Muscle layer of colon (tissue), 2 donors: Measurements from ENCODE around the gene AQP6.

ENCODE experiments used
- H3K27ac ChIP-seq: one replicate; pipeline ENCODE4 v1.7.0; 2013; ENCODE audit warnings: low read depth, mild to moderate bottlenecking, low read length, moderate library complexity
- H3K27me3 ChIP-seq, 2 donors: one replicate each; pipeline ENCODE4 v1.7.0; 2013; ENCODE audit warnings: low read length in 2 of 2, mild to moderate bottlenecking in 2 of 2; ENCODE audit not compliant: insufficient read depth in 2 of 2, control insufficient read depth in 1 of 2
- H3K36me3 ChIP-seq: one replicate; pipeline ENCODE4 v1.7.0; 2013; ENCODE audit warnings: mild to moderate bottlenecking, low read length; ENCODE audit not compliant: insufficient read depth
- H3K4me1 ChIP-seq: one replicate; pipeline ENCODE4 v1.7.0; 2013; ENCODE audit warnings: mild to moderate bottlenecking, low read length; ENCODE audit not compliant: insufficient read depth
- H3K4me3 ChIP-seq, 2 donors: one replicate each; pipeline ENCODE4 v1.7.0; 2013; ENCODE audit warnings: low read length in 2 of 2, low read depth in 1 of 2, mild to moderate bottlenecking in 1 of 2, moderate library complexity in 1 of 2
- H3K9ac ChIP-seq: one replicate; pipeline ENCODE4 v1.7.0; 2013; ENCODE audit warnings: low read length
- H3K9me3 ChIP-seq: one replicate; pipeline ENCODE4 v1.7.0; 2013; ENCODE audit warnings: mild to moderate bottlenecking, low read length
- donor health status: abdominal sarcoma.
- donor health status: Adenocarcinoma of cecum.

AQP6 gene

GRCh38 chr12:50017641-50018040 is 44.9 kb downstream of the AQP6 start:
- no peaks in the 10 kb centered on the region for H3K9me3 ChIP-seq
- H3K9ac ChIP-seq = peak overlapping the region; percentile 20
- H3K27me3 ChIP-seq = no peaks in the 10 kb centered on the region
- H3K4me3 ChIP-seq = no peak overlapping the region
- no peaks in the 10 kb centered on the region for H3K36me3 ChIP-seq
- peaks cover 28% of the 10 kb centered on the region for H3K4me1 ChIP-seq
- H3K27ac ChIP-seq = peak overlapping the region; percentile 63

GRCh38 chr12:50018154-50018553 is 45.4 kb downstream of the AQP6 start:
- Histone ChIP-seq H3K9ac (no peak overlapping the region), H3K36me3 (no peaks in the 10 kb centered on the region), H3K9me3 (no peaks in the 10 kb centered on the region), H3K4me3 (no peak overlapping the region), H3K27me3 (no peaks in the 10 kb centered on the region), H3K4me1 (peaks cover 28% of the 10 kb centered on the region), H3K27ac (no peak overlapping the region)

GRCh38 chr12:50018968-50019367 is 46.2 kb downstream of the AQP6 start:
- Histone ChIP-seq H3K27ac (no peak overlapping the region), H3K36me3 (no peaks in the 10 kb centered on the region), H3K9me3 (no peaks in the 10 kb centered on the region), H3K4me1 (peaks cover 28% of the 10 kb centered on the region), H3K27me3 (no peaks in the 10 kb centered on the region), H3K9ac (no peak overlapping the region), H3K4me3 (no peak overlapping the region)

- Histone ChIP-seq H3K4me1 (peaks cover 29% of the 10 kb centered on the region), H3K27me3 (no peaks in the 10 kb centered on the region), H3K4me3 (no peak overlapping the region), H3K9ac (no peak overlapping the region), H3K36me3 (no peaks in the 10 kb centered on the region), H3K27ac (no peak overlapping the region), H3K9me3 (no peaks in the 10 kb centered on the region)
Observed at GRCh38 chr12:50019524-50019923, 46.8 kb downstream of the AQP6 start.

GRCh38 chr12:50021031-50021430 is 48.3 kb downstream of the AQP6 start:
- Histone ChIP-seq H3K9me3 (no peaks in the 10 kb centered on the region), H3K4me1 (peaks cover 33% of the 10 kb centered on the region), H3K36me3 (no peaks in the 10 kb centered on the region), H3K27me3 (no peaks in the 10 kb centered on the region), H3K9ac (no peak overlapping the region), H3K27ac (peak overlapping the region; percentile 41), H3K4me3 (no peak overlapping the region)

GRCh38 chr12:50022903-50023302 is 50.2 kb downstream of the AQP6 start:
- Histone ChIP-seq H3K36me3 (no peaks in the 10 kb centered on the region), H3K27me3 (no peaks in the 10 kb centered on the region), H3K4me1 (peaks cover 17% of the 10 kb centered on the region), H3K9ac (no peak overlapping the region), H3K4me3 (no peak overlapping the region), H3K27ac (no peak overlapping the region), H3K9me3 (no peaks in the 10 kb centered on the region)

- no peaks in the 10 kb centered on the region for H3K9me3 ChIP-seq
- no peaks in the 10 kb centered on the region for H3K36me3 ChIP-seq
- H3K27ac ChIP-seq = no peak overlapping the region
- H3K27me3 ChIP-seq = no peaks in the 10 kb centered on the region
- peaks cover 17% of the 10 kb centered on the region for H3K4me1 ChIP-seq
- H3K9ac ChIP-seq = no peak overlapping the region
- no peak overlapping the region for H3K4me3 ChIP-seq
Observed at GRCh38 chr12:50024227-50024626, 51.5 kb downstream of the AQP6 start.

GRCh38 chr12:50024805-50025186 is 52.0 kb downstream of the AQP6 start:
- H3K9ac ChIP-seq = peak overlapping the region; percentile 30
- H3K27me3 ChIP-seq = no peaks in the 10 kb centered on the region
- no peaks in the 10 kb centered on the region for H3K36me3 ChIP-seq
- H3K9me3 ChIP-seq = no peaks in the 10 kb centered on the region
- H3K4me3 ChIP-seq = peak overlapping the region; percentile 61 to 62
- peaks cover 17% of the 10 kb centered on the region for H3K4me1 ChIP-seq
- peak overlapping the region; percentile 64 for H3K27ac ChIP-seq

GRCh38 chr12:50025187-50026059 is 52.7 kb downstream of the AQP6 start, which contains the start of gene RACGAP1:
Gene RACGAP1 (minus strand): TSS chr12:50025494. CDS start chr12:50016715, 8,779 bp downstream.
- Histone ChIP-seq H3K9me3 (no peaks in the 10 kb centered on the region), H3K27ac (peak within 1 kb of the TSS; percentile 64), H3K9ac (peak within 1 kb of the TSS; percentile 30), H3K4me1 (peaks cover 17% of the 10 kb centered on the region), H3K4me3 (peak within 1 kb of the TSS; percentile 61 to 62), H3K27me3 (no peaks in the 10 kb centered on the region), H3K36me3 (no peaks in the 10 kb centered on the region)

GRCh38 chr12:50026691-50027090 is 53.9 kb downstream of the AQP6 start:
- no peak overlapping the region for H3K4me3 ChIP-seq
- no peak overlapping the region for H3K27ac ChIP-seq
- H3K4me1 ChIP-seq = peaks cover 5% of the 10 kb centered on the region
- no peaks in the 10 kb centered on the region for H3K9me3 ChIP-seq
- H3K36me3 ChIP-seq = no peaks in the 10 kb centered on the region
- no peaks in the 10 kb centered on the region for H3K27me3 ChIP-seq
- no peak overlapping the region for H3K9ac ChIP-seq
